Choroid plexus epithelial cell (primary cell): ENCODE data around the gene MSMO1.

Source experiments
- DNase-seq: peaks from one replicate; pipeline ENCODE4 v3.0.0-alpha.2; 2010; ENCODE audit warnings: low read depth
- H3K4me3 ChIP-seq: 2 replicates; pipeline ENCODE4 v1.5.1; 2011; ENCODE audit warnings: low read depth, mild to moderate bottlenecking, control low read depth, low read length, moderate library complexity
- TF ChIP-seq, protein P1 (sequence below): conservative IDR thresholded peaks from 2 replicates; pipeline ENCODE4 v1.5.1; 2011; ENCODE audit warnings: low read depth, mild to moderate bottlenecking, control low read depth, inconsistent platforms, low read length, moderate library complexity

The MSMO1 gene

DNA sequence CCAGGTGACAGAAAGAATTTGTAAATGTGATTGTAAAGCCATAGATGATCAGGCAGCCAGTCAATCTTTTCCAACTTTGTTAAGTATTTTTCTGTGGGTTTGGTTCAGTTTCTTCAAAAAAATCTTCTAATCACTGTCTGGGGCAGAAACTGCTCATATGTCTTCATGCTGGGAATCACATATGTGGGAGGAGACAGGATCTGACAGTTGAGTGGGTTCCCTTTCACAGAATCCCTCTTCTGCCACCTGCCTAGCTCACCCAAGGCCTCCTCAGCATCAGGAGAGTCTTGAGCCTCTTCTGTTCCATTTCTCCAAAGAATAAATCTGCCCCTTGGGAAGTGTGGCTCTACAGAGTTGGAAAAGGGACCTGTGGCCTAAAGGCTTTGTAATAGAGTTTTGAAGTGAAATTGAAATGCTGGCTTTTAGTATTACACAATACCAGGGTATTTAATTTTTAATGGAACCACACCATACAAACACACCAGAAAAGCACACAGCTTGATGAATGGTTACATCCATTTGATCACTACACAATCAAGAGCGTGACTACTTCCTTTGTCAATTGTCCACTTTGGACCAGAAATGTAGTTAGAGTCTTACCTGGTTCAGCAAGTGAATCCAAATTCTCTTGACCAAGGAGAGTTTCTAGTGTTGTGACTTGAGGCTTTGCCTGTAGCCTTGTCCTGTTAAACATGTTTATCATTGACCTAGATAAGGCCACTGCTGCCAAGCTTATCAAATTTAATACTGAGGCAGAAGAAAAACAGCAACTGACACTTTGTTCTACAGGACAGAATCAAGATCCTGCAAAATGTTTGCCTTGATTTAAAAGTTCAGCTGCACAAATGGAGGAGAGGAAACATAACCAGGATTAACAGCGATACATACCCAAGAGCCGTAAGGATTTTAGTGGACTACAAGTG, 20.4 kb downstream of the MSMO1 start:
- H3K4me3 ChIP-seq: no peak overlapping the region
- no peak for DNase-seq
- TF ChIP-seq, protein P1, sequence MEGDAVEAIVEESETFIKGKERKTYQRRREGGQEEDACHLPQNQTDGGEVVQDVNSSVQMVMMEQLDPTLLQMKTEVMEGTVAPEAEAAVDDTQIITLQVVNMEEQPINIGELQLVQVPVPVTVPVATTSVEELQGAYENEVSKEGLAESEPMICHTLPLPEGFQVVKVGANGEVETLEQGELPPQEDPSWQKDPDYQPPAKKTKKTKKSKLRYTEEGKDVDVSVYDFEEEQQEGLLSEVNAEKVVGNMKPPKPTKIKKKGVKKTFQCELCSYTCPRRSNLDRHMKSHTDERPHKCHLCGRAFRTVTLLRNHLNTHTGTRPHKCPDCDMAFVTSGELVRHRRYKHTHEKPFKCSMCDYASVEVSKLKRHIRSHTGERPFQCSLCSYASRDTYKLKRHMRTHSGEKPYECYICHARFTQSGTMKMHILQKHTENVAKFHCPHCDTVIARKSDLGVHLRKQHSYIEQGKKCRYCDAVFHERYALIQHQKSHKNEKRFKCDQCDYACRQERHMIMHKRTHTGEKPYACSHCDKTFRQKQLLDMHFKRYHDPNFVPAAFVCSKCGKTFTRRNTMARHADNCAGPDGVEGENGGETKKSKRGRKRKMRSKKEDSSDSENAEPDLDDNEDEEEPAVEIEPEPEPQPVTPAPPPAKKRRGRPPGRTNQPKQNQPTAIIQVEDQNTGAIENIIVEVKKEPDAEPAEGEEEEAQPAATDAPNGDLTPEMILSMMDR: no peak

DNA sequence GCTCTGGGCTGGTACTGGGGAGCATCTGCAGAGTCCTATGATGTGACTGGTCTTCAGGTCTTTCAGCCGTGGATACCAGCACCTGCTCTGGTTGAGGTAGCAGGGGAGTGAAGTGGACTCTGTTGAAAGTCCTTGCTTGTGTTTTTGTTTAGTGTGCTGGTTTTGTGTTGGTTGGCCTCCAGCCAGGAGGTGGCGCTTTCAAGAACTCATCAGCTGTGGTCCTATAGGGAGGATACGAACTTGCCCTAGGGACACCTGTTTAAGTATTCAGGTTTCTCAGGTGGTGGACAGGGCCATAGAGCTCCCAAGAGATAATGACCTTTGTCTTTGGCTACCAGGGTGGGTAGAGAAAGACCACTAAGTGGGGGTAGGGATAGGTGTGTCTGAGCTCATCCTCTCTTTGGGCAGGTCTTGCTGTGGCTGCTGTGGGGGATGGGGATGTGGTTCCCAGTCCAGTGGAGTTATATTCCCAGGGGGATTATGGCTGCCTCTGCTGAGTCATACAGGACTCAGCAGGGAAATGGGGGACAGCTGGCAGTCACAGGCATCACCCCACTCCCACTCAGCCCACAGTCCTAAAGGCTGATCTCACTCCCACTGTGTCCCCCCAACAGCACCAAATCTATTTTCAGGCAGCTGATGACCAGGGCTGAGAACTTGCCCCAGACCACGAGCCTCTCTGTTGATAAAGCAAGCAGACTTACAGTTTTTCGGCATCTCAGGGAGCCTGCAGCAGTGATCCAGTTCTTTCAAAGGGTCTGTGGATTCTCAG, 24.1 kb downstream of the MSMO1 start:
- TF ChIP-seq, protein P1: no peak

DNA sequence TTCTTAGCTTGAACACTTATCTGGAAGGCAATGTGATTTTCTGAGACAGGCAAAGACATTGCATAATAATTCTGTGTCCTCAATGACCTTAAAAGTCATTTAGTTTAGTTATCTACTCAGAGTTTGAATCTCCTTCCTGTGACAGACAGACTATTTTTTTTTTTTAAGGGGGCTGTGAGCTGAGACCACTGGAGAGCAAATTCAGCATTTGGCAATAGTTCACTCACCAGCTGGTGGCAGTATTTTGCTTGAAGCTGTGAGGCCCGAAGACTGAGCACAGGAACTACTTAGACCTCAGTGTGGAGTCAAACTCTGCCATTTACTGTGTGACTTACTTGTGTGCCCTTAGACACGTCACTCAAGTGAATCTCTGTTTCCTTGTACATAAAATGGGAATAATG, 28.4 kb downstream of the MSMO1 start:
- H3K4me3 ChIP-seq: no peak overlapping the region
- TF ChIP-seq, protein P1: peak; percentile 78
- peak; percentile 70 for DNase-seq

More for the DNA sequence above, 24.1 kb downstream of the MSMO1 start:
- no peak overlapping the region for H3K4me3 ChIP-seq
- no peak for DNase-seq

DNA sequence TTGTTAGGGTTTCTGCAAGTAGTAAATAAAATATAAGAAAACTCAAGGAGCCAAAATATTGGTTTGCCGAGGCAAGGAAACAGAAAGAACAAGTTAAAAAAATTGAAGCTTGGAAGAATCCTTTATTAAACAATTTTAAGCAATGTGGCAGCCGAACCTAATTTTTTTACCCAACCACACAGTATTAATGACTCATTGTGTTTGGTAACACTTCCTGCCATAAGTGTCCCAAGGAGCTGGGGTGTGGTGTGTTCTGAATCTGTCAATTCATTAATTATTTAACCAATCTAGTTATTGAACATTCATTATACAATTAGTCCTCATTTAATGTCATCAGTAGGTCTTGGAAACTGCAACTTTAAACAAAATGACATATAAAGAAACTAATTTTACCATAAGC, 32.0 kb downstream of the MSMO1 start:
- H3K4me3 ChIP-seq: no peak overlapping the region
- DNase-seq: peak; percentile 50
- TF ChIP-seq, protein P1: no peak

DNA sequence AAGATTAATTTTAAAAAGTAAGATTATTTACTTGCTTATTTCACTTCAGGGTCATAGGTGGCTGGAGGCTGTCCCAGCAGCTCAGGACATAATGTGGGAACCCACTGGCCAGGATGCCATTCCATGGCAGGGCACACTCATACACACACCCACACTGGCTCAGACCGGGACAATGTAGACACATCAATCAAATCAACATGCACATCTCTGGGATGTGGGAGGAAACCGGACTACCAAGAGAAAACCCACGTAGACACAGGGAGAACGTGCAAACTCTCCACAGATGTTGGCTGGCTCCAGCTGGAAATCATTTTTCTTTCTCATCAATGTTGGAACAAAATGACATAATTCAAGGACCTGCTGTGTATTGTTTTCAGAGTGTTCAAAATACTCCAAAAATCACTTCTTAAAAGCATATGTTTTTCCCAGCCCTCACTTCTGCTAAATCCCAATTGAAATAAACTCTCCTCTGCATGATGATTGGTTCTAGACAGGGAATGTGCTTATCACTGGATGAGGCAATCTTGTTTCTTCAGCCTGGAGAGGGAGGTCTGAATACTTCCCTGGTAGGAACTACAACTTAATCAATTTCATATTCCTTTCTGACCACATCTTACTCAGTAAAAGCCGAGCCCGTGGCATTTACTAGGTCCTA, 32.7 kb downstream of the MSMO1 start:
- DNase-seq: peak; percentile 58
- TF ChIP-seq, protein P1: no peak
- H3K4me3 ChIP-seq: no peak overlapping the region

DNA sequence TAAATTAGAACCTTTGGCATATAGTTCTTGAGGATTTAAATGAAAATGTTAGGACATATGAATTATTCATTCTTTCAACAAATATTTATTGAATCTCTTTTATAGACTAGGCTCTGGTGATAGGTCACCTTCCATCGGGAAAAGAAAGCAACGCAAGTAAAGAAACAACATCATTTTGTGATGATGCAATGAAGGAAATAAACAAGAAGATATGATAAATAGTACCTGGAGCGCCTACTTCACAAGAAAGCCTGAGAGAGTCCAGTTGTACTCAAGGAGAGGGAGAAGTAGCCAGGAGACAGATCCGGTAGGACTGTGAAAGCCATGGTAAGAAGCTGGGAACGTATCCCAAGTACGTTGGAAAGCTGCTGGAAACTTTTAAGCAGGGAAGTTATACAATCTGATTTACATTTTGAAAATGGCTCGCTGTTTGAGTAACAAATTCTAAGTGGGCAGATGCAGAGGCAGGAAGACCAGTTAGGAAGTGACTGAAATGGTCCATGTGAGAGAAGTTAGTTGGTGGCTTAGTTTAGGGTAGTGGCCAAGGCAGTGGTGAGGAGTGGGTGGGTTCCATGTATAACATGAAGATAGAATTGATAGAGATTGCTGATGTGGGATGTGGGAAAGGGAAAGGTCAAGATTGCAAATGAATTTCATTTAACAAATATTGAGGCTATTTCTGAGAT, 33.7 kb downstream of the MSMO1 start:
- no peak for DNase-seq
- TF ChIP-seq, protein P1: no peak
- H3K4me3 ChIP-seq: no peak overlapping the region
